Mesenchymal stem cell (in vitro differentiated cells and primary cell): Measurements from ENCODE around the gene CBY3.
"Not testable (repeated sequence)": the region's sequence is repeated elsewhere in the genome, so short reads cannot be mapped to it uniquely, and the experiment has no call there.

Experiments
- DNase-seq: peaks from one replicate; pipeline ENCODE4 v3.0.0-alpha.2; 2013
- H2AFZ ChIP-seq: one replicate; pipeline ENCODE4 v1.6.1; 2013; ENCODE audit warnings: low read depth, mild to moderate bottlenecking, control low read depth, inconsistent platforms, low read length, moderate library complexity
- H2AK5ac ChIP-seq: 2 replicates; pipeline ENCODE4 v1.6.1; 2013; ENCODE audit warnings: low read length, moderate library complexity, mild to moderate bottlenecking, inconsistent platforms; ENCODE audit not compliant: severe bottlenecking
- H2BK120ac ChIP-seq: one replicate; pipeline ENCODE4 v1.6.1; 2013; ENCODE audit warnings: low read depth, mild to moderate bottlenecking, inconsistent platforms, low read length, moderate library complexity
- H2BK12ac ChIP-seq, 2 experiments: one replicate each; pipeline ENCODE4 v1.6.1; 2013; ENCODE audit warnings: inconsistent platforms in 2 of 2, low read length in 2 of 2, mild to moderate bottlenecking in 2 of 2, moderate library complexity in 2 of 2, control low read depth in 1 of 2
- H2BK15ac ChIP-seq: one replicate; pipeline ENCODE4 v1.6.1; 2013; ENCODE audit warnings: mild to moderate bottlenecking, low read depth, inconsistent platforms; ENCODE audit not compliant: poor library complexity, severe bottlenecking
- H2BK5ac ChIP-seq: 2 replicates; pipeline ENCODE4 v1.6.1; 2013; ENCODE audit warnings: low read depth, mild to moderate bottlenecking, low read length, control low read depth, inconsistent platforms; ENCODE audit not compliant: poor library complexity, severe bottlenecking
- H3K14ac ChIP-seq, 2 experiments: one replicate each; pipeline ENCODE4 v1.6.1; 2013; ENCODE audit warnings: inconsistent platforms in 2 of 2, low read length in 2 of 2, control low read depth in 1 of 2, mild to moderate bottlenecking in 1 of 2, moderate library complexity in 1 of 2
- H3K18ac ChIP-seq, 2 experiments: one replicate each; pipeline ENCODE4 v1.6.1; 2013; ENCODE audit warnings: inconsistent platforms in 2 of 2, low read length in 2 of 2, control low read depth in 1 of 2, low read depth in 1 of 2, mild to moderate bottlenecking in 1 of 2
- H3K23ac ChIP-seq, 2 experiments: one replicate each; pipeline ENCODE4 v1.6.1; 2013; ENCODE audit warnings: inconsistent platforms in 2 of 2, low read length in 2 of 2, mild to moderate bottlenecking in 2 of 2, moderate library complexity in 2 of 2, control low read depth in 1 of 2
- H3K27ac ChIP-seq: 2 replicates; pipeline ENCODE4 v1.5.1; 2013; ENCODE audit warnings: mild to moderate bottlenecking, moderate library complexity, low read length, control low read depth, inconsistent platforms; ENCODE audit not compliant: poor library complexity, severe bottlenecking
- H3K27me3 ChIP-seq, 2 experiments: 2 replicates each; pipeline versions ENCODE4 v1.6.1 to v1.7.0; 2013; ENCODE audit warnings: low read length in 2 of 2, mild to moderate bottlenecking in 2 of 2, moderate library complexity in 2 of 2, control low read depth in 1 of 2, inconsistent platforms in 1 of 2; ENCODE audit not compliant: control insufficient read depth in 1 of 2, insufficient read depth in 1 of 2
- H3K36me3 ChIP-seq, 2 experiments: 2 replicates each; pipeline versions ENCODE4 v1.6.1 to v1.7.0; 2013; ENCODE audit warnings: low read length in 2 of 2, control low read depth in 1 of 2, inconsistent platforms in 1 of 2, low read depth in 1 of 2, mild to moderate bottlenecking in 1 of 2; ENCODE audit not compliant: insufficient read depth in 2 of 2, control insufficient read depth in 1 of 2
- H3K4ac ChIP-seq, 2 experiments: one replicate each; pipeline ENCODE4 v1.6.1; 2013; ENCODE audit warnings: inconsistent platforms in 2 of 2, low read length in 2 of 2, mild to moderate bottlenecking in 2 of 2, moderate library complexity in 2 of 2, control low read depth in 1 of 2, low read depth in 1 of 2
- H3K4me1 ChIP-seq: 2 replicates; pipeline ENCODE4 v1.6.1; 2013; ENCODE audit warnings: low read depth, low read length, control low read depth; ENCODE audit not compliant: control insufficient read depth, insufficient read depth
- H3K4me2 ChIP-seq: 2 replicates; pipeline ENCODE4 v1.6.1; 2013; ENCODE audit warnings: low read length, mild to moderate bottlenecking, inconsistent platforms; ENCODE audit not compliant: poor library complexity, severe bottlenecking
- H3K4me3 ChIP-seq, 2 experiments: 2 replicates each; pipeline versions ENCODE4 v1.5.1 to v1.7.0; 2013; ENCODE audit warnings: low read length in 2 of 2, mild to moderate bottlenecking in 2 of 2, control low read depth in 1 of 2, low read depth in 1 of 2; ENCODE audit not compliant: insufficient read depth in 1 of 2
- H3K79me1 ChIP-seq: replicated peaks from 2 replicates; pipeline ENCODE4 v1.6.1; 2013; ENCODE audit warnings: mild to moderate bottlenecking, control low read depth, low read length, inconsistent platforms; ENCODE audit not compliant: poor library complexity, severe bottlenecking
- H3K9ac ChIP-seq: 2 replicates; pipeline ENCODE4 v1.7.0; 2013; ENCODE audit warnings: mild to moderate bottlenecking, low read length, moderate library complexity
- H3K9me3 ChIP-seq: 2 replicates; pipeline ENCODE4 v1.7.0; 2013; ENCODE audit warnings: mild to moderate bottlenecking, low read length; ENCODE audit not compliant: control insufficient read depth
- H4K8ac ChIP-seq: one replicate; pipeline ENCODE4 v1.6.1; 2013; ENCODE audit warnings: inconsistent platforms, mild to moderate bottlenecking, low read length, moderate library complexity
- H4K91ac ChIP-seq: one replicate; pipeline ENCODE4 v1.6.1; 2013; ENCODE audit warnings: mild to moderate bottlenecking, low read length, inconsistent platforms
- WGBS: methylation state at CpG from one replicate; pipeline ENCODE4 v1.1.7; 2013; ENCODE audit warnings: mixed read lengths; 5-methylcytosine and 5-hydroxymethylcytosine counted together

The CBY3 gene

DNA sequence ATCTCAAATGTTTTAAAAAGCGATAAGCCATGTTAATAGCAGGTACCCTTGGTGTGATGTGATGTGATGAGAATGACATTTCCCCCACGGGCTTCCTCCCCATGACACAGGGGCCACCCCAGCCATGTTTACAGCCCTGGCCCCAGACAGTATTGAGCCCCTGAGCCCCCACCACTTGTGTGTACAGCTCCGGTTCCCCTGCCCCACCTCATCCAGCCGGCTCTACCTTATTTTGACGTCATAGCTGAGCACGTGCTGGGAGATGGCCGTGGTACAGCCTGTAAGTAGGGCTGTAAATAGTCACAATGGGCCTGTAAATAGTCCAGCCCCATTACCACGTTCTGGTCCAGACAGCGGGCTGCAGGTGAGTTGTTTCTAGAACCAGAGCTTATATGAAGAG is 32.4 kb downstream of the CBY3 start:
- Histone ChIP-seq H3K9me3 (no peaks in the 10 kb centered on the region), H3K36me3 (no peaks in the 10 kb centered on the region), H3K27ac (no peak overlapping the region), H3K4me2 (no peak overlapping the region), H3K18ac (no peak overlapping the region), H4K8ac (no peak overlapping the region), H3K14ac (no peak overlapping the region), H2BK5ac (no peak overlapping the region), H2BK15ac (no peak overlapping the region), H2AFZ (no peak overlapping the region), H3K4me1 (no peaks in the 10 kb centered on the region), H3K79me1 (no peaks in the 10 kb centered on the region), H3K4me3 (no peak overlapping the region), H2AK5ac (no peak overlapping the region), H3K9ac (no peak overlapping the region), H3K27me3 (peaks cover 7 to 15% of the 10 kb centered on the region in 2 experiments), H3K23ac (no peak overlapping the region), H3K4ac (no peak overlapping the region), H2BK12ac (no peak overlapping the region), H2BK120ac (no peak overlapping the region), H4K91ac (no peak overlapping the region)
- WGBS, result 80% methylated on average over 5 of the region's 9 CpGs
- no peak for DNase-seq

DNA sequence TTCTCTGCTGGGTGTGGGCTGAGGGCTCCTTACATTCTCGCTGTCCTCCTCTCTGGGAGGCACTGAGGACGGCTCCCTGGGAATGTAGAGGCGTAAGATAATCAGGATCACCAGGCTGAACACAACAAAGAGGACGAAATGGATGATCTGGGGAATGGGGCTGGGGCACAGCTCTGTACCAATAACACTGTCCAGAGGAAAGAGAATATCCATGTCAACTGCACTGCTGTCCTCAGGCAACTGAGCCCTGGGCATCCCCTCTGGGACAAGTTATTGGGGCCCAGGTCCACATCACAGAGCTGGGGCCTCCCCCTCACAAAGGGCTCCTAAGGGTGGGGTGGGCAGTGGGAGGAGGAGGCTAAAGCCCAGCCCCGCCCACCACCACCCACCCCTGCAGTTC is 36.1 kb downstream of the CBY3 start:
- H3K23ac ChIP-seq, H3K18ac ChIP-seq, H3K79me1 ChIP-seq, H4K91ac ChIP-seq, H2BK5ac ChIP-seq, H2AFZ ChIP-seq, H3K9ac ChIP-seq, H2BK15ac ChIP-seq, H3K4me1 ChIP-seq, H3K4me2 ChIP-seq, DNase-seq, H3K4ac ChIP-seq, H3K14ac ChIP-seq, H3K36me3 ChIP-seq, H3K9me3 ChIP-seq, H2BK120ac ChIP-seq, H2BK12ac ChIP-seq, H3K27ac ChIP-seq, H3K4me3 ChIP-seq, H4K8ac ChIP-seq, H2AK5ac ChIP-seq: not testable (repeated sequence)
- whole genome bisulfite sequencing, result 66% methylated on average over 5 of the region's 5 CpGs
- peaks cover 9 to 12% of the 10 kb centered on the region in 2 experiments for H3K27me3 ChIP-seq

GRCh38 chr5:179643141-179643920 is 37.5 kb downstream of the CBY3 start:
- DNase-seq, H3K14ac ChIP-seq, H3K4me3 ChIP-seq, H3K27ac ChIP-seq, H2AK5ac ChIP-seq, H3K9ac ChIP-seq, H2BK12ac ChIP-seq, H3K4ac ChIP-seq, H3K36me3 ChIP-seq, H2AFZ ChIP-seq, H3K18ac ChIP-seq, H4K8ac ChIP-seq, H2BK120ac ChIP-seq, H3K23ac ChIP-seq, H3K9me3 ChIP-seq, H4K91ac ChIP-seq, H3K4me1 ChIP-seq, H2BK15ac ChIP-seq, H2BK5ac ChIP-seq, H3K4me2 ChIP-seq, H3K79me1 ChIP-seq: not testable (repeated sequence)
- H3K27me3 ChIP-seq, result peaks cover 9 to 12% of the 10 kb centered on the region in 2 experiments
- WGBS, result 85% methylated on average over 13 of the region's 16 CpGs

- WGBS, result 90% methylated on average over 13 of the region's 17 CpGs
- not testable (repeated sequence) for H3K4ac ChIP-seq, H3K79me1 ChIP-seq, H2BK15ac ChIP-seq, H3K4me3 ChIP-seq, H2BK12ac ChIP-seq, H3K27ac ChIP-seq, H3K23ac ChIP-seq, H3K9me3 ChIP-seq, H2BK120ac ChIP-seq, DNase-seq, H3K14ac ChIP-seq, H2AFZ ChIP-seq, H4K8ac ChIP-seq, H4K91ac ChIP-seq, H3K4me1 ChIP-seq, H3K4me2 ChIP-seq, H3K36me3 ChIP-seq, H2BK5ac ChIP-seq, H3K9ac ChIP-seq, H3K18ac ChIP-seq, H2AK5ac ChIP-seq
- H3K27me3 ChIP-seq, result peaks cover 9 to 12% of the 10 kb centered on the region in 2 experiments
Measured at GRCh38 chr5:179642626-179643025, 38.2 kb downstream of the CBY3 start.
